Renal cortical epithelial cell (primary cell): ENCODE data around the gene EPAS1. TPM values are rescaled to one million over a fixed set of nuclear protein-coding genes. Genes with fewer than 3 reads are reported as not detected.

Source experiments
- total RNA-seq: library from RNA; depleted of rRNA; stranded (reverse); fragments of >200 nt; gene quantifications from 2 replicates; pipeline ENCODE4 v1.2.3, GENCODE V29; 2014

The EPAS1 gene
- total RNA-seq, 1 donor from 2014 or later = 124 TPM

Other genes starting within 250 kb of the EPAS1 start
- gene TMEM247, start 182.2 kb downstream of the EPAS1 start, total RNA-seq = not detected in 2 replicates
- gene RHOQ, start 245.1 kb downstream of the EPAS1 start, total RNA-seq = 97.2 and 99.8 TPM in 2 replicates
- 2.3 and 5.2 TPM in 2 replicates for gene ATP6V1E2, start 245.2 kb downstream of the EPAS1 start, total RNA-seq